ENCODE data around the gene HNMT.

GRCh38 chr2:138061961-138062360 is 97.7 kb downstream of the HNMT start:
- TF ChIP-seq CTCF (IDR thresholded peaks at IDR 0.05) (no peak), POLR2A (IDR thresholded peaks at IDR 0.05) (no peak)
